Measurements from ENCODE around the gene SIRT3. TPM values are rescaled to one million over a fixed set of nuclear protein-coding genes. Genes with fewer than 3 reads are reported as not detected.

The SIRT3 gene
- total RNA-seq, 1 experiment from 2014 or later = 37.5 TPM

DNA sequence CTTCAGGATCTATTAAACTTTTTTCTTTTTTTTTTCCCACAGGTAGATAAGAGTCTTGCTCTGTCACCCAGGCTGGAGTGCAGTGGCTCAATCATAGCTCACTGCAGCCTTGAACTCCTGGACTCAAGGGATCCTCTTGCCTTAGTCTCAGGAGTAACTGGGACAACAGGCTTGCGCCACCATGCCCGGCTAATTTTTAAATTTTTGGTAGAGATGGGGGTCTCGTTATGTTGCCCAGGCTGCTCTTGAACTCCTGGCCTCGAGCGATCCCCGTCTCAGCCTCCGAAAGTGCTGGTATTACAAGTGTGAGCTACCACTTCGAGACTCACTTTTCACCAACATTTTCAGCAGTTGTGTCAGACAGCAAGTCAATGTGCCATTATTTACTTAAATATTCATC lies 962 bp downstream of the SIRT3 start:
- Histone ChIP-seq H3K36me3 (ENCODE audit: control insufficient read depth, insufficient read depth, low read length) (peaks cover 7% of the 10 kb centered on the region), H3K9me3 (ENCODE audit: control insufficient read depth, insufficient read depth, low read depth, low read length) (no peaks in the 10 kb centered on the region), H3K27ac (ENCODE audit: low read length) (peak overlapping the region; percentile 94), H3K27me3 (ENCODE audit: control insufficient read depth, insufficient read depth, low read length) (no peaks in the 10 kb centered on the region), H3K4me1 (ENCODE audit: control insufficient read depth, insufficient read depth, low read length) (peaks cover 26% of the 10 kb centered on the region), H3K4me3 (ENCODE audit: low read depth in 2 of 2, low read length in 2 of 2) (peak overlapping the region; percentile 66 to 70)
- TF ChIP-seq TCF7L2 (IDR thresholded peaks at IDR 0.05; ENCODE audit: low read depth, low read length) = no peak
- TF ChIP-seq, protein P1, sequence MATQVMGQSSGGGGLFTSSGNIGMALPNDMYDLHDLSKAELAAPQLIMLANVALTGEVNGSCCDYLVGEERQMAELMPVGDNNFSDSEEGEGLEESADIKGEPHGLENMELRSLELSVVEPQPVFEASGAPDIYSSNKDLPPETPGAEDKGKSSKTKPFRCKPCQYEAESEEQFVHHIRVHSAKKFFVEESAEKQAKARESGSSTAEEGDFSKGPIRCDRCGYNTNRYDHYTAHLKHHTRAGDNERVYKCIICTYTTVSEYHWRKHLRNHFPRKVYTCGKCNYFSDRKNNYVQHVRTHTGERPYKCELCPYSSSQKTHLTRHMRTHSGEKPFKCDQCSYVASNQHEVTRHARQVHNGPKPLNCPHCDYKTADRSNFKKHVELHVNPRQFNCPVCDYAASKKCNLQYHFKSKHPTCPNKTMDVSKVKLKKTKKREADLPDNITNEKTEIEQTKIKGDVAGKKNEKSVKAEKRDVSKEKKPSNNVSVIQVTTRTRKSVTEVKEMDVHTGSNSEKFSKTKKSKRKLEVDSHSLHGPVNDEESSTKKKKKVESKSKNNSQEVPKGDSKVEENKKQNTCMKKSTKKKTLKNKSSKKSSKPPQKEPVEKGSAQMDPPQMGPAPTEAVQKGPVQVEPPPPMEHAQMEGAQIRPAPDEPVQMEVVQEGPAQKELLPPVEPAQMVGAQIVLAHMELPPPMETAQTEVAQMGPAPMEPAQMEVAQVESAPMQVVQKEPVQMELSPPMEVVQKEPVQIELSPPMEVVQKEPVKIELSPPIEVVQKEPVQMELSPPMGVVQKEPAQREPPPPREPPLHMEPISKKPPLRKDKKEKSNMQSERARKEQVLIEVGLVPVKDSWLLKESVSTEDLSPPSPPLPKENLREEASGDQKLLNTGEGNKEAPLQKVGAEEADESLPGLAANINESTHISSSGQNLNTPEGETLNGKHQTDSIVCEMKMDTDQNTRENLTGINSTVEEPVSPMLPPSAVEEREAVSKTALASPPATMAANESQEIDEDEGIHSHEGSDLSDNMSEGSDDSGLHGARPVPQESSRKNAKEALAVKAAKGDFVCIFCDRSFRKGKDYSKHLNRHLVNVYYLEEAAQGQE (IDR thresholded peaks at IDR 0.05; ENCODE audit: insufficient read depth in 1 of 2, low read depth in 2 of 2, low read length in 1 of 2) = no peak
- no peak for TF ChIP-seq POLR2AphosphoS5 (IDR thresholded peaks at IDR 0.05; ENCODE audit: low read depth, low read length)
- no peak for TF ChIP-seq SIN3A (IDR thresholded peaks at IDR 0.05; ENCODE audit: borderline replicate concordance, insufficient read depth, low read depth, low read length)
- TF ChIP-seq, protein P2, sequence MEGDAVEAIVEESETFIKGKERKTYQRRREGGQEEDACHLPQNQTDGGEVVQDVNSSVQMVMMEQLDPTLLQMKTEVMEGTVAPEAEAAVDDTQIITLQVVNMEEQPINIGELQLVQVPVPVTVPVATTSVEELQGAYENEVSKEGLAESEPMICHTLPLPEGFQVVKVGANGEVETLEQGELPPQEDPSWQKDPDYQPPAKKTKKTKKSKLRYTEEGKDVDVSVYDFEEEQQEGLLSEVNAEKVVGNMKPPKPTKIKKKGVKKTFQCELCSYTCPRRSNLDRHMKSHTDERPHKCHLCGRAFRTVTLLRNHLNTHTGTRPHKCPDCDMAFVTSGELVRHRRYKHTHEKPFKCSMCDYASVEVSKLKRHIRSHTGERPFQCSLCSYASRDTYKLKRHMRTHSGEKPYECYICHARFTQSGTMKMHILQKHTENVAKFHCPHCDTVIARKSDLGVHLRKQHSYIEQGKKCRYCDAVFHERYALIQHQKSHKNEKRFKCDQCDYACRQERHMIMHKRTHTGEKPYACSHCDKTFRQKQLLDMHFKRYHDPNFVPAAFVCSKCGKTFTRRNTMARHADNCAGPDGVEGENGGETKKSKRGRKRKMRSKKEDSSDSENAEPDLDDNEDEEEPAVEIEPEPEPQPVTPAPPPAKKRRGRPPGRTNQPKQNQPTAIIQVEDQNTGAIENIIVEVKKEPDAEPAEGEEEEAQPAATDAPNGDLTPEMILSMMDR (IDR thresholded peaks at IDR 0.05) = no peak
- intact Hi-C loops (cut with micrococcal nuclease; ENCODE audit: unreplicated experiment) = no loop called here
- POLR2A ChIA-PET = interaction anchor here (0.8 kb wide), 1 partner anchor 19 kb away, joined by 3 read pairs; no protein-coding TSS in a partner anchor
- in situ Hi-C loops (cut with HindIII; ENCODE audit: low pct_unique_long_range_greater_than_20kb, low sequenced_read_pairs) = no loop called here
- CTCF ChIA-PET = interaction anchor here (1.7 kb wide), 1 partner anchor 19 kb away, joined by 3 read pairs; no protein-coding TSS in a partner anchor
- TSS peak; percentile 85 for BruUV-seq (replicated peaks)
- DNase-seq (ENCODE audit: low read depth, low spot score) = no peak
- no peak for ATAC-seq

DNA sequence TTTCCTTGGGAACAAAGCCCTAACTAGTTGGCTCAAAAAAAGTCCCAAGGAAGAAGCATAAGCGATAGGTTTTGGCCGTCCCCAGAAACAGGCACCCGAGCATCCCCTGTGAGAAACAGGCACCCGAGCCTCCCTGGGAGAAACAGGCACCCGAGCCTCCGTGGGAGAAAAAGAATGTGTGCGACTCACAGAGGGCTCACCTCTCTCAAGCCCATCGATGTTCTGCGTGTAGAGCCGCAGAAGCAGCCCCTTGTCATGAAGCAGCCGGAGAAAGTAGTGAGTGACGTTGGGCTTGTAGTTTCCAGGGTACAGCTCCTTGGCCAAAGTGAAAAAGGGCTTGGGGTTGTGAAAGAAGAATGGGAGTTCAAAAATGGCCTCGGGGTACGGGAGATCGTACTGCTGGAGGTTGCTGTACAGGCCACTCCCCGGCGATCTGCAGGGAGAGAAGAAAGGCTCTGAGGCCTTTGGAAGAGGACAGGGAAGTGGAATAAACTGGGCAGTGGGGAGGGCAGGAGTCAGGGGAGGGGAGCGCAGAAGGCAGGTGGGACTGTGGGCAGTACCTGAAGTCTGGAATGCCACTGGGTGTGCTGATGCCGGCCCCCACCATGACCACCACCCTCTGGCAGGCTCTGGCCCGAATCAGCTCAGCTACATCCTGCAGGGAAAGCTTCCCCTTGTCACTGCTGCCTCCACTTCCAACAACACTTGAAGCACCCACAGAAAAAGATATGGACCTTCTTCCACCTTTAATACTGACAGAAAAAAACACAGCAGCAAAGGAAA lies 3.2 kb downstream of the SIRT3 start:
- CTCF ChIA-PET = no interaction called here
- in situ Hi-C loops (cut with HindIII; ENCODE audit: low pct_unique_long_range_greater_than_20kb, low sequenced_read_pairs) = no loop called here

More for the DNA sequence above, 3.2 kb downstream of the SIRT3 start:
- H3K9me3 ChIP-seq (ENCODE audit: control insufficient read depth, insufficient read depth, low read depth, low read length) = no peaks in the 10 kb centered on the region
- TF ChIP-seq, protein P1 (IDR thresholded peaks at IDR 0.05; ENCODE audit: insufficient read depth in 1 of 2, low read depth in 2 of 2, low read length in 1 of 2) = no peak
- no peak for TF ChIP-seq SIN3A (IDR thresholded peaks at IDR 0.05; ENCODE audit: borderline replicate concordance, insufficient read depth, low read depth, low read length)
- no peak for TF ChIP-seq POLR2AphosphoS5 (IDR thresholded peaks at IDR 0.05; ENCODE audit: low read depth, low read length)
- TF ChIP-seq, protein P2 (IDR thresholded peaks at IDR 0.05) = no peak
- TF ChIP-seq TCF7L2 (IDR thresholded peaks at IDR 0.05; ENCODE audit: low read depth, low read length) = no peak
- intact Hi-C loops (cut with micrococcal nuclease; ENCODE audit: unreplicated experiment) = no loop called here
- peaks cover 1% of the 10 kb centered on the region; the same call in 1 of the 2 replicates for H3K36me3 ChIP-seq (ENCODE audit: control insufficient read depth, insufficient read depth, low read length)
- no peak overlapping the region for H3K27ac ChIP-seq (ENCODE audit: low read length)
- POLR2A ChIA-PET = no interaction called here
- no peak for ATAC-seq
- DNase-seq (ENCODE audit: low read depth, low spot score) = no peak
- peaks cover 12% of the 10 kb centered on the region for H3K4me1 ChIP-seq (ENCODE audit: control insufficient read depth, insufficient read depth, low read length)
- no peaks in the 10 kb centered on the region for H3K27me3 ChIP-seq (ENCODE audit: control insufficient read depth, insufficient read depth, low read length)
- no peak overlapping the region for H3K4me3 ChIP-seq (ENCODE audit: low read depth in 2 of 2, low read length in 2 of 2)
- no TSS peak for BruUV-seq (replicated peaks)
